Spleen (tissue), 7 donors: ENCODE results near the gene IFI27L2.

Experiments
- POLR2A ChIP-seq, 3 donors: fragments of 450-650 bp; IDR thresholded peaks; one replicate each; pipeline ENCODE4 v1.5.1; 2017; ENCODE audit warnings: antibody characterized with exemption in 3 of 3, mild to moderate bottlenecking in 1 of 3
- TF ChIP-seq, protein P1 (sequence below), 11 experiments: fragments of 200-600 bp in 7 of 11; fragments of 450-650 bp in 4 of 11; sonication (generic) in 4 of 11; IDR thresholded peaks in 8 of 11; conservative IDR thresholded peaks in 3 of 11; 1 replicate in 7 of 11; 2 replicates in 4 of 11; pipeline versions ENCODE4 v1.4.0 to v1.8.0; 2016 to 2021; ENCODE audit warnings: antibody characterized with exemption in 11 of 11, inconsistent platforms in 4 of 11, mild to moderate bottlenecking in 1 of 11
- donor health status: DM: no; HTN: no; CAD: no; lungs with moderate emphysema.
- donor health status: DM: no; HTN: no; CAD: no.
- donor health status: DM: no; HTN: no; CAD: no.

DNA sequence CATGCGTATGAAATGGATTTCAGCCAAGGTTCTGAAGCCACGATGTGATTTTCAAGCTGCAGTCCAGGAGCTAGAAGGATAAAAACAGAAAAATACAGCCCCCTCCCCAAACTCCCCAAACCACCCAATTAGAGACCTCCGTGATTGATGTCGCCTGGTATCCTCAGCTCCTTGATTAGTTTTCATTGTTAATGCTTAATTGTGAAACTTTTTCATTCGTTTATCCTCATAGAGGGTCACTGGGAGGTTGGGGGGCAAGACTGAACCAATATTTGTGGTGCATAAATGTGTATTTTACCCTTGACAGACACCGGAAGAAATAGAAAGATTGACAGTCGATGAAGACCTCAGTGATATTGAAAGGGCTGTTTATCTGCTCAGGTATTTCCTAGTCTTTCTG, 46.3 kb upstream of the IFI27L2 start:
- TF ChIP-seq, protein P1, sequence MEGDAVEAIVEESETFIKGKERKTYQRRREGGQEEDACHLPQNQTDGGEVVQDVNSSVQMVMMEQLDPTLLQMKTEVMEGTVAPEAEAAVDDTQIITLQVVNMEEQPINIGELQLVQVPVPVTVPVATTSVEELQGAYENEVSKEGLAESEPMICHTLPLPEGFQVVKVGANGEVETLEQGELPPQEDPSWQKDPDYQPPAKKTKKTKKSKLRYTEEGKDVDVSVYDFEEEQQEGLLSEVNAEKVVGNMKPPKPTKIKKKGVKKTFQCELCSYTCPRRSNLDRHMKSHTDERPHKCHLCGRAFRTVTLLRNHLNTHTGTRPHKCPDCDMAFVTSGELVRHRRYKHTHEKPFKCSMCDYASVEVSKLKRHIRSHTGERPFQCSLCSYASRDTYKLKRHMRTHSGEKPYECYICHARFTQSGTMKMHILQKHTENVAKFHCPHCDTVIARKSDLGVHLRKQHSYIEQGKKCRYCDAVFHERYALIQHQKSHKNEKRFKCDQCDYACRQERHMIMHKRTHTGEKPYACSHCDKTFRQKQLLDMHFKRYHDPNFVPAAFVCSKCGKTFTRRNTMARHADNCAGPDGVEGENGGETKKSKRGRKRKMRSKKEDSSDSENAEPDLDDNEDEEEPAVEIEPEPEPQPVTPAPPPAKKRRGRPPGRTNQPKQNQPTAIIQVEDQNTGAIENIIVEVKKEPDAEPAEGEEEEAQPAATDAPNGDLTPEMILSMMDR (IDR thresholded peaks at IDR 0.05 in 8 of 11, conservative IDR thresholded peaks at IDR 0.05 in 3 of 11), result no peak
- no peak for TF ChIP-seq POLR2A (IDR thresholded peaks at IDR 0.05)
